Activated CD8-positive, alpha-beta T cell treated with anti-CD3 and anti-CD28 coated beads for 36 hours (primary cell): ENCODE results near the gene HRK. TPM values are rescaled to one million over a fixed set of nuclear protein-coding genes. Genes with fewer than 3 reads are reported as not detected.
"Not testable (repeated sequence)": the region's sequence is repeated elsewhere in the genome, so short reads cannot be mapped to it uniquely, and the experiment has no call there.

ENCODE experiments used
- ATAC-seq: fragments of 200-7000 bp; cut with Tn5 transposase; one replicate; pipeline ENCODE4 v1.10.0; 2021; ENCODE audit warnings: mild to moderate bottlenecking, moderate library complexity
- CTCF ChIA-PET: fragments of 350-600 bp; sonication (Branson Sonifier 250); formaldehyde crosslinking; loops from one replicate; lab custom pipeline; 2021; ENCODE audit warnings: antibody characterized with exemption; lab: Charles Lee
- POLR2A ChIA-PET: fragments of 350-600 bp; sonication (Branson Sonifier 250); formaldehyde crosslinking; loops from one replicate; lab custom pipeline; 2021; ENCODE audit warnings: antibody characterized with exemption; lab: Charles Lee
- DNase-seq: peaks from one replicate; pipeline ENCODE4 v3.0.0-alpha.2; 2020
- H3K27ac Mint-ChIP-seq: one replicate; pipeline ENCODE4 v1.8.0; 2021; ENCODE audit warnings: mild to moderate bottlenecking, mixed read lengths
- H3K27me3 Mint-ChIP-seq: one replicate; pipeline ENCODE4 v1.8.0; 2021; ENCODE audit warnings: mixed read lengths
- H3K36me3 Mint-ChIP-seq: one replicate; pipeline ENCODE4 v1.8.0; 2021; ENCODE audit warnings: low read depth, mixed read lengths
- H3K4me1 Mint-ChIP-seq: one replicate; pipeline ENCODE4 v1.8.0; 2021; ENCODE audit warnings: low read depth, mixed read lengths
- H3K4me3 Mint-ChIP-seq: one replicate; pipeline ENCODE4 v1.8.0; 2021; ENCODE audit warnings: mild to moderate bottlenecking, moderate library complexity, mixed read lengths
- H3K9me3 Mint-ChIP-seq: one replicate; pipeline ENCODE4 v1.8.0; 2021; ENCODE audit warnings: mixed read lengths
- intact Hi-C: fragments of 100-400 bp; cut with micrococcal nuclease; formaldehyde crosslinking; loops from one replicate; pipeline ENCODE4 v1.10.0; 2022
- total RNA-seq, 2 experiments: library from RNA; stranded (reverse); gene quantifications; one replicate each; pipeline ENCODE4 v1.2.3, GENCODE V29; 2021
- TF ChIP-seq, protein P1 (sequence below): fragments of 200-600 bp; IDR thresholded peaks from one replicate; pipeline ENCODE4 v1.8.0; 2022; ENCODE audit warnings: antibody characterized with exemption, mild to moderate bottlenecking

Gene HRK
- total RNA-seq, 2 experiments from 2014 or later, result not detected

DNA sequence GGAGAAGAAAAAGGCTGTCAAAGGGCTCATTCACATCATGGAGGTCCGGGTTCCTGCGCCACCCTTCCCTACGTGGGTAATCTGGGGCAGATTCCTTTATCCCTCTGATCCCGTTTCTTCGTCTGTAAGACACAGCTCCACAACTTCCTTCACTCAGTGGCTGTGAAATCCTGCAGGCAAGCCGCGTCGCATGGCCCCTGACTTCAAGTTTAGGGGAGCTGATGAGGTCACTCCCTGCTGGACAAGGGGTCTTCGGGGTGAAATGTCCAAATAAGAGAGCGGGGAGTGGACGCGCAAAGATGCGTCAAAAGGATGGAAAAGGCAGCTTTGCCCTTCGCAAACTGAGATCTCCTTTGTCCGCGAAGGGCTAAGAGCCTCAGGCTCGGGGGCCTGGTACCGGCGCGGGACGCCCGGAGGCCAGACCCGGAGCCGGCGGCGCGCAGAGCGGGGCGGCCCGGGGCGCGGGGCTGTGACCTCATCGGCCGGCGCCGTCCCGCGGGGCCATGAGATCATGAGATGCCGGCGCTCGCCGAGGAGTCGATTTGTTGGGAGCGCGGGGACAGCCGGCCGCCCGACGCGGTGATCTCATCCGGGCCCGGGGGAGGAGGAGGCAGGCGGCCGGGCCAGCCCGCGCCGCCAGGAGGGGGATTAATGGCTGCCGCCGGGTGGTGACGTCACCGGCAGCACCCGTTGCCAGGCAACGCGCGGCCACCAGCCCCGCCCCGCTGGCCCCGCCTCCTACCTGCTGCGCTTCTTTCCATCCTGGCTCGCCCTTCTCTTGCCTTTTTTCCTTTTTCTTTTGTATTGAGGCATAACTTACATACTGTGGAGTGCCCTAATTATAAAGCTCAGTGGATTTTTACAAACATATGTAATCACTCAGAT is 62.1 kb downstream of the HRK start:
- TF ChIP-seq, protein P1, sequence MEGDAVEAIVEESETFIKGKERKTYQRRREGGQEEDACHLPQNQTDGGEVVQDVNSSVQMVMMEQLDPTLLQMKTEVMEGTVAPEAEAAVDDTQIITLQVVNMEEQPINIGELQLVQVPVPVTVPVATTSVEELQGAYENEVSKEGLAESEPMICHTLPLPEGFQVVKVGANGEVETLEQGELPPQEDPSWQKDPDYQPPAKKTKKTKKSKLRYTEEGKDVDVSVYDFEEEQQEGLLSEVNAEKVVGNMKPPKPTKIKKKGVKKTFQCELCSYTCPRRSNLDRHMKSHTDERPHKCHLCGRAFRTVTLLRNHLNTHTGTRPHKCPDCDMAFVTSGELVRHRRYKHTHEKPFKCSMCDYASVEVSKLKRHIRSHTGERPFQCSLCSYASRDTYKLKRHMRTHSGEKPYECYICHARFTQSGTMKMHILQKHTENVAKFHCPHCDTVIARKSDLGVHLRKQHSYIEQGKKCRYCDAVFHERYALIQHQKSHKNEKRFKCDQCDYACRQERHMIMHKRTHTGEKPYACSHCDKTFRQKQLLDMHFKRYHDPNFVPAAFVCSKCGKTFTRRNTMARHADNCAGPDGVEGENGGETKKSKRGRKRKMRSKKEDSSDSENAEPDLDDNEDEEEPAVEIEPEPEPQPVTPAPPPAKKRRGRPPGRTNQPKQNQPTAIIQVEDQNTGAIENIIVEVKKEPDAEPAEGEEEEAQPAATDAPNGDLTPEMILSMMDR, result no peak
- intact Hi-C loops, result loop anchor here (5.0 kb wide), 1 partner anchor 82 kb away; the partner anchor contains the start of genes RNFT2 and SPRING1
- CTCF ChIA-PET, result no interaction called here
- H3K9me3 Mint-ChIP-seq, result no peaks in the 10 kb centered on the region
- H3K36me3 Mint-ChIP-seq, result no peaks in the 10 kb centered on the region
- no peaks in the 10 kb centered on the region for H3K27me3 Mint-ChIP-seq
- peaks cover 16% of the 10 kb centered on the region for H3K4me1 Mint-ChIP-seq
- H3K27ac Mint-ChIP-seq, result peak overlapping the region; percentile 95
- H3K4me3 Mint-ChIP-seq, result peak overlapping the region; percentile 94
- DNase-seq (peak; percentile 90), ATAC-seq (peak; percentile 95)
- POLR2A ChIA-PET, result interaction anchor here (0.6 to 1.2 kb wide), 3 partner anchors 14 to 280 kb away, joined by 3 to 4 read pairs (median 3); partner anchors contain the start of gene TESC

GRCh38 chr12:116818341-116818856 is 62.8 kb downstream of the HRK start:
- POLR2A ChIA-PET, result interaction anchor here (0.6 to 1.2 kb wide), 3 partner anchors 13 to 103 kb away, joined by 3 to 4 read pairs (median 3); no protein-coding TSS in a partner anchor
- Mint-ChIP-seq H3K36me3 (no peaks in the 10 kb centered on the region), H3K27ac (peak overlapping the region; percentile 95), H3K27me3 (no peaks in the 10 kb centered on the region), H3K4me3 (peak overlapping the region; percentile 94), H3K9me3 (no peaks in the 10 kb centered on the region), H3K4me1 (peaks cover 16% of the 10 kb centered on the region)
- TF ChIP-seq, protein P1, result no peak
- peak; percentile 54 for DNase-seq
- intact Hi-C loops, result loop anchor here (5.0 kb wide), 1 partner anchor 81 kb away; the partner anchor contains the start of genes RNFT2 and SPRING1
- CTCF ChIA-PET, result no interaction called here
- ATAC-seq, result peak; percentile 34

- intact Hi-C loops, result loop anchor here (5.0 kb wide), 1 partner anchor 77 kb away; the partner anchor contains the start of genes RNFT2 and SPRING1
- ATAC-seq, H3K27ac Mint-ChIP-seq, CTCF ChIA-PET, H3K4me3 Mint-ChIP-seq, H3K27me3 Mint-ChIP-seq, POLR2A ChIA-PET, DNase-seq, H3K36me3 Mint-ChIP-seq, H3K9me3 Mint-ChIP-seq: not testable (repeated sequence)
- H3K4me1 Mint-ChIP-seq, result peaks cover 10% of the 10 kb centered on the region
These were observed 66.5 kb downstream of the HRK start for GRCh38 chr12:116814766-116815165.

DNA sequence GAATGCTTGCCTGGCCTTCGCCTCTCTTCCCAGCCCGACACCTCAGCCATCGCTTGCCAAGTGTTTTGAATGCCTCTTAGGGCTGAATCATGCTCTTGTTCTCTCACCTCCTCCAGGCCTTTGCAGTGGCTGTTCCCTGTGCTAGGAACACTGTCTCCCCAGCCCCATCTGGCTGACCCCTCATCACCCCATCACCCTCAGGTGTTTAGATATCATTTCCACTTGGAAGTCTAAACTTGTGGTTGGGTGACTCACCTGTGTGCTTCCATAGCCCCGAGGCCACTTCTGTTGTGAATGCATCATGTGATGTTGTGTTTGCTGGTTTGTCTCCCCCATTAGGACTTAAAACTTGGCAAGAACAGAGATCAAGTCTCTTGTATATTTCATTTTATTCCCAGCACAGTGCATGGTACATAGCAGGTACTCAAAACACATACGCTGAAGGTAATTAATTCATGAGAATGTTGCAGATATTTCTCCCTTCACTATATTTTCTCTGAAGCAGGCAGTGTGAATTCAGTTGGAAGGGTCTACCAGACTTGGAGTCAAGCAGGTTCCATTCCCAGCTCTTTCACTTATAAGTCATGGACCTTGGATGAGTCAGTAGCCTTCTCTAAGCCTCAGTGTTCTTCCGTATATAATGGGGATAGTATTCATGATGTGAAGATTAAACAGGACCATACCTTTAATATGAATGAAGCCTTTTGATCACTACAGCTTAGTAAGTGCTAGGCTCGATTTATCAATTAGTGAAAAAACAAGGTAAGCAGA is 67.8 kb downstream of the HRK start:
- no peak for DNase-seq
- Mint-ChIP-seq H3K36me3 (no peaks in the 10 kb centered on the region), H3K27ac (no peak overlapping the region), H3K4me3 (no peak overlapping the region), H3K9me3 (no peaks in the 10 kb centered on the region), H3K4me1 (peaks cover 8% of the 10 kb centered on the region), H3K27me3 (no peaks in the 10 kb centered on the region)
- intact Hi-C loops, result no loop called here
- POLR2A ChIA-PET, result no interaction called here
- CTCF ChIA-PET, result no interaction called here
- no peak for ATAC-seq
- TF ChIP-seq, protein P1, result no peak

DNA sequence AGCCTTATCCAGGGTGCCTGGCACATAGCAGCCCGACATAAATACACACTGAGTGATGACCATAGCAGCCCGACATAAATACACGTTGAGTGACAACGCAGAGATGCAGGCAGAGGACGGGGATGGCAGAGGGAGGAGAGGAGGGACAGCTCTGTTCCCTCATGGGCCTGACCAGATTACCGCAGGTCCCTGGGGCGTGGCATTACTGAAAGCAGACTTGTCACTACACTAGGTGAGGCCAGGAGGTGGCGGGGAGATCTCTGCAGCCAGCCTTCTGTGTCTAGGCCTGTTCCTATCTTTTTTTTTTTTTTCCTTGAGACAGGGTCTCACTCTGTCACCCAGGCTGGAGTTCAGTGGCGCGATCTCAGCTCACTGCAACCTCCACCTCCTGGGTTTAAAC is 69.0 kb downstream of the HRK start:
- Mint-ChIP-seq H3K9me3 (no peaks in the 10 kb centered on the region), H3K36me3 (no peaks in the 10 kb centered on the region), H3K4me1 (no peaks in the 10 kb centered on the region), H3K27ac (no peak overlapping the region), H3K27me3 (no peaks in the 10 kb centered on the region), H3K4me3 (no peak overlapping the region)
- DNase-seq (no peak), ATAC-seq (no peak)
- POLR2A ChIA-PET, result no interaction called here
- CTCF ChIA-PET, result no interaction called here
- intact Hi-C loops, result no loop called here
- TF ChIP-seq, protein P1, result no peak
